KOPT-K1 (cell line): ENCODE measurements around the gene E2F1.
A peak's percentile ranks its signal among the peaks of the same experiment; 100 is the strongest.

ENCODE experiments used
- H3K27ac ChIP-seq: fragments of 200-600 bp; sonication (generic); 2 replicates; pipeline ENCODE4 v1.5.1; 2016; ENCODE audit warnings: antibody characterized with exemption, mild to moderate bottlenecking, low read depth, low read length; ENCODE audit not compliant: poor library complexity, severe bottlenecking
- H3K36me3 ChIP-seq: fragments of 200-600 bp; sonication (generic); 2 replicates; pipeline ENCODE4 v1.5.1; 2017; ENCODE audit warnings: antibody characterized with exemption, mild to moderate bottlenecking, low read length, moderate library complexity; ENCODE audit not compliant: insufficient read depth
- H3K9me3 ChIP-seq: fragments of 200-600 bp; sonication (generic); 2 replicates; pipeline ENCODE4 v1.5.1; 2017; ENCODE audit warnings: antibody characterized with exemption, low read length, mild to moderate bottlenecking; ENCODE audit not compliant: insufficient read depth, poor library complexity, severe bottlenecking

E2F1 gene

DNA sequence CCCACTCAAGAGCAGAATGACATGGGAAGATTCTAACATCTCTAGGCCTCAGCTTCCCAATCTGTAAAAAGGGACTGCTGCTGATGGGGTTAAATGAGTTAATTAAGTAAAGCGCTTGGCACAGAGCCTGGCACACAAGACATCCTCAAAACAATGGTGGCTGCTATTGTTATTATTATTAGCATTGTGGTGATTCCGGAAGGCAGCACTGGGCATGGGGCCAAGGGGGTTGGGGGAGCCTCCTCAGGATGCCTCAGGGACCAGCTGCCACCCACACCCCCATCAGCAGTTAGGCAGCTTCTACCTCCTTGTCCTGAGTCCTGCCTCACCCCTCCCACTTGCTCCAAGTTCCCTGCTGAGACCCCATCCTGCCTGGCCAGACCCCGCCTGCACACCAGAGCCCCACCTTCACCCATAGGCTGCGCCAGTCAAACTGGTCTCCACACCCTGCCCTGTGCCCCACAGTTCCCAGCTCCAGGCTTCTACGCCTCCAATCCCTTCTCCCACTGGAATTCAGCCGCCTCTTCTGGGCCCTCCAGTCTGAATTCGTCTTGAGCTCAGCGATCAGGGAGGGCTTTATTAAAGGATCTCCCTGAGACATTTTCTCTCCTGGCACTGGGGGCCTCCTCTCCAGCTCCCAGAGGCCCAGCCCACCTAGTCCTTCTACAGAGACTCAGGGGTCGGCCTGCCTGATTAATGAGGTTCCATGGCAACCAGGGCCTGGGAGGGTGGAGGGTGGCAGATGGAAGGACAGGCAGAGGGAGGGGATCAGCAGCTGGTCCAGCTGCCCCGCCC lies 1.5 kb downstream of the E2F1 start:
- H3K27ac ChIP-seq, result peak overlapping the region; percentile 88

DNA sequence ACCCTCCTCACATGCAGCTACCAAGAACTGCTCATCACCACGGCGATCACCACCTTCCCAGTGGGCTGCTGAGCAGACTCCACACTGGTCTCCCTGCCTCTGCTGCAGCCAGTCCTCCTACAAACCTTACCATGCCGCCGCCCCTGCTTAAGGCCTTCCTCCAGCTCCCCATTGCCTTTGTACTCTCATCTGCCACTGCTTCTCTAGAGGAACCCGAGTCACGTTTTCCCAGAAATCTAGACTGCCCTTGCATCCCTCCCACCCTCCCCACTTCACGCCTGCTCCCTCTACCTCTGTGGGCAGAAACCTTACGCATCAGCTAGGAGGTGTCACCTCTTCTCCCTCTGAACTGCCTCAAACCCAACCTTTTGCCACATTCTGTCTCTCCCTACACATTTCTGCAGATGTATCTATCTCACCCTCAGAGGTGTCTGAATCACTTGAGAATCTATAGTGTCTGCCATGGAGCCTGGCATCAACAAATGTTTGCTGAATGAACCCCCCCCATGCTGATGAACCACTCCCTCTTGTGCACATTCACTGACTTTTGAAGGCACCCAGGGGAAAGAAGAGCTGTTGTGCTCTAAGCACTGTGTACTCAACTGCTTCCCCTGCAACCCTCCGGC lies 4.3 kb downstream of the E2F1 start:
- Histone ChIP-seq H3K27ac (peak overlapping the region; percentile 20), H3K9me3 (no peaks in the 10 kb centered on the region), H3K36me3 (peaks cover 76% of the 10 kb centered on the region)

More for the DNA sequence above, 1.5 kb downstream of the E2F1 start:
- H3K36me3 ChIP-seq, result peaks cover 47% of the 10 kb centered on the region
- no peaks in the 10 kb centered on the region for H3K9me3 ChIP-seq

DNA sequence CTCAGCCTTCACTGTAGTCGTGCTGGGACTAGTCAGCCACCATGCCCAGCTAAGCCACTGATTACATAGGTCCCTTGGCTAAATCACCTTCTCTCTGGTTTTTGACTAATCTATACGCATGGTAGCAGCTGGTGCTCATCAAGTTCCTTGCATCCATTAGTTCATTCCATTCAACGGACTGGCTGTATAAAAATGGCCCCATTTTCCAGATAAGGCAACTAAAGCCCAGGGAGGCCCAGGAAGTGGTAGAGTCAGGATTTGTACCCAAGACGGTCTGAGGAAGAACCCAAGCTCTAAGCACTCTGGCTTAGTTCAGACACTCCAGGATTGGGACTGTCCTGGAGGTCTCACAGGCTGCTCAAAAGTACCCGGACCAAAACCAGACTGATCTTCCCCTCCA lies 4.9 kb downstream of the E2F1 start:
- Histone ChIP-seq H3K9me3 (no peaks in the 10 kb centered on the region), H3K36me3 (peaks cover 81% of the 10 kb centered on the region), H3K27ac (peak overlapping the region; percentile 20)

DNA sequence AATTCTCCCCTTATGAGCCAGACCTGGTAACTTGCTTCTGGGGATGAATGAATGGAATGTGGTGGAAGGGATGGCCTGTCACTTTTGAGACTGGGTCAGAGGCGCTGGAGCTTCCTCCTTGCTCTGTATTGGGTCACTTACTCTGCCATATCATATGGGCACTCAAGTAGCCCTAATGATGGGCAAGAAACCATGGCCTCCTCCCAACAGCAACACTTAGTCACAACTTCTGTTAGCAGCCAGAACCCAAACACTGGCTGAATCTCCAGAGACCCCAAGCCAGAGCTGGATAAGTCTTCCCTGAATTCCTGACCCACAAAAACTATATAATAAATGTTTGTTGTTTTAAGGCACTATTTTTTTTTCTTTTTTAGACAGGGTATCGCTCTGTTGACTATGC lies 5.5 kb downstream of the E2F1 start:
- peaks cover 87% of the 10 kb centered on the region for H3K36me3 ChIP-seq
- H3K27ac ChIP-seq, result peak overlapping the region; percentile 20
- H3K9me3 ChIP-seq, result no peaks in the 10 kb centered on the region

DNA sequence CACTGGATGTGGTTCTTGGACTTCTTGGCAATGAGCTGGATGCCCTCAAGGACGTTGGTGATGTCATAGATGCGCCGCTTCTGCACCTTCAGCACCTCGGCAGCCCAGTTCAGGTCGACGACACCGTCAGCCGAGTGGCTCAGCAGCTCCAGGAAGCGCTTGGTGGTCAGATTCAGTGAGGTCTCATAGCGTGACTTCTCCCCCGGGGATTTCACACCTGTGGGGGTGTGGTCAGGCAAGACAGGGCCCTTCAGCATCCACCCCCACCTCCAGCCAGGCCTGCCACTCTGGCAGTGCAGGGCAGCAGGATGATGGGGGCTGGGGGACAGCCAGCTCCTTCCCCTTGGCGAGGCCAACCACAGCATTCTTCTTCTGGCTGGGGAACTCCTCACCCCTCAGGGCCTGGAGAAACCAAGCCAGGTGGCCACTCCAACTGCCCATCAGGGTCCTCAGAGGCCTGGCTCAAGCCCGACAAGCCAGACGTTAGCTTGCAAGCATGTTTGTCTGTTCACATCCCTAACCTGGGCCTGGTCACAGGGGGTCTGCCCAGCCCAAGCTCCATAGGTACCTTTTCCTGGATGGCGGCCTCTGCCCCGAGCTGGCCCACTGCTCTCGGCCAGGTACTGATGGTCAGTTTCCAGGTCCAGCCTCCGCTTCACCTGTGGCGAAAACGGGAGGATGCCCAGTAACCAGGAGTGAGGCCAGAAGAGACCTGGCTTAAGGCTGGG lies 6.3 kb downstream of the E2F1 start:
- peaks cover 95% of the 10 kb centered on the region for H3K36me3 ChIP-seq
- H3K27ac ChIP-seq, result peak overlapping the region; percentile 23
- H3K9me3 ChIP-seq, result no peaks in the 10 kb centered on the region

DNA sequence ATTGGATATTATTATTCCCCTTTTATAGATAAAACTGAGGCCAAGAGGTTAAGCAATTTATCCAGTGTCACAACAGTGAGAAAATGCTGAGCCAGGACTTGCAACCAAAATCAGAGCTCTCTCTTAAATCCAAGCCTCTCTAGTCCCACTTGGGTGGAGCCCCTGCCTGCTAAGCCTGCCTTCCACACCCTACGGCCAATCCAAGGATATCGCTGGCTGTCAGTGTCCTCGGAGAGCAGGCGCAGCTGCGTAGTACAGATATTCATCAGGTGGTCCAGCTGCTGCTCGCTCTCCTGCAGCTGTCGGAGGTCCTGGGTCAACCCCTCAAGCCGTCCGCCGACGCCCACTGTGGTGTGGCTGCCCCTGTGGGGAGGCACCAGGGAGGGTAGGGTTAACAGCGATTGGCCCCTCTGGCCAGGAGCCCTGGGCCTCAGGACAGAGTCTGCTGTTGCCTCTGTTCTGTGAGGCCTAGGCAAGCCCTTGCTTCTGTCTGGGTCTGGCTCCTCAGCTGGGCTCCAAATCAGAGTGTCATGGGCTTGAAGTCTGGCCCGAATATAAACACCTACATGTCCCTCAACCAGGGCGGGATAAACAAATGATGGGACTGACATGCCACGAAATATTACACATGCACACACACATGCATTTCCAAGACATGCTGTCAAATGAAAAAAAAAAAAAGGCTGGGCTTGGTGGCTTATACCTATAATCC lies 8.0 kb downstream of the E2F1 start:
- H3K27ac ChIP-seq, result peak overlapping the region; percentile 23
- H3K36me3 ChIP-seq, result peaks cover 96% of the 10 kb centered on the region
- no peaks in the 10 kb centered on the region for H3K9me3 ChIP-seq

DNA sequence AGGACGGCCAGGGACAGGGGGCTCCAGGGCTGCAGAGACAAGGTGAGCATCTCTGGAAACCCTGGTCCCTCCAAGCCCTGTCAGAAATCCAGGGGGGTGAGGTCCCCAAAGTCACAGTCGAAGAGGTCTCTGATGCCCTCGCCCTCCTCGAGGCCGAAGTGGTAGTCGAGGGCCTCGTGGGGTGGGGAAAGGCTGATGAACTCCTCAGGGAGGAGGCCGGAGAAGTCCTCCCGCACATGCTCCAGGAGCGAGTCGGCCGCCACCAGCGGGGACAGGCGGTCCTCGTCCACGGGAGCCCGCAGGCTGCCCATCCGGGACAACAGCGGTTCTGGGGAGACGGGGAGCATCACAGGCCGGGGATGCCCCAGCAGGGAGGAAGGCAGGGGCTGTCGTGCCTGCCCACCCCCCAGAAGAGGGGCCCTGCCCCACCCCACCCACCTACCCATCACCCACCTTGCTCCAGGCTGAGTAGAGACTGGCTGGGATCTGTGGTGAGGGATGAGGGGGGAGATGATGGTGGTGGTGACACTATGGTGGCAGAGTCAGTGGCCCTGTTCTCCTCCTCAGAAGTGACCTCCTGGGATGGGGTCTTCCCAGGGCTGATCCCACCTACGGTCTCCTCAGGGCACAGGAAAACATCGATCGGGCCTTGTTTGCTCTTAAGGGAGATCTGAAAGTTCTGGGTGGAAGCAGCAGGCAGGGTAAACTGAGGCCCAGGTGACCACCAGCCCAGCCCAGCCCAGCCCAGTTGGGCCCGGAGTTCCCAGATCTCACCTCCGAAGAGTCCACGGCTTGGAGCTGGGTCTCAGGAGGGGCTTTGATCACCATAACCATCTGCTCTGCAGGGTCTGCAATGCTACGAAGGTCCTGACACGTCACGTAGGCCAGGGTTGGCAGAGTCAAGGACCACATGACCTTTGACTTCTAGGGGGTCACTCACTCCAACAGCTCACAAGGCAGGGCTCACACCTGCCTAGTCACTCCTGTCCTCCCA lies 9.2 kb downstream of the E2F1 start:
- H3K36me3 ChIP-seq, result peaks cover 96% of the 10 kb centered on the region
- no peak overlapping the region for H3K27ac ChIP-seq
- H3K9me3 ChIP-seq, result no peaks in the 10 kb centered on the region

DNA sequence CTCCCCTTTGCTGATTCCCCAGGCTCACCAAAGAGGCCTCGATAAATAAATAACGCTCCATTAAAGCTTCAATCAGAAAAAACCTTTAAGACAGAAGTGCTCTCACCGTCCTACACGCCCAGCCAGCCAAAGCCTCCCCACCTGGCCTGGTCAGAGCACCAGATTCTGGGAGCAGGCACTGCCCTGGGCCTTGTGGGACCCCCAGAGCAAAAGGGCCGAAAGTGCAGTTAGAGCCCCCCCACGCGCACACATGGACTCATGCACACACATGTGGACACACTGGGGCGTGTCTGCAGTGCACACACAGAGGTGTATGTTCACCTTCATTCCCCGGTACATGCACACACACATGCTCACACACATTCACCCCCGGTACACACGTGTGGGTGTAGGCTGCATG lies 10.1 kb downstream of the E2F1 start:
- H3K27ac ChIP-seq, result no peak overlapping the region
- peaks cover 96% of the 10 kb centered on the region for H3K36me3 ChIP-seq

DNA sequence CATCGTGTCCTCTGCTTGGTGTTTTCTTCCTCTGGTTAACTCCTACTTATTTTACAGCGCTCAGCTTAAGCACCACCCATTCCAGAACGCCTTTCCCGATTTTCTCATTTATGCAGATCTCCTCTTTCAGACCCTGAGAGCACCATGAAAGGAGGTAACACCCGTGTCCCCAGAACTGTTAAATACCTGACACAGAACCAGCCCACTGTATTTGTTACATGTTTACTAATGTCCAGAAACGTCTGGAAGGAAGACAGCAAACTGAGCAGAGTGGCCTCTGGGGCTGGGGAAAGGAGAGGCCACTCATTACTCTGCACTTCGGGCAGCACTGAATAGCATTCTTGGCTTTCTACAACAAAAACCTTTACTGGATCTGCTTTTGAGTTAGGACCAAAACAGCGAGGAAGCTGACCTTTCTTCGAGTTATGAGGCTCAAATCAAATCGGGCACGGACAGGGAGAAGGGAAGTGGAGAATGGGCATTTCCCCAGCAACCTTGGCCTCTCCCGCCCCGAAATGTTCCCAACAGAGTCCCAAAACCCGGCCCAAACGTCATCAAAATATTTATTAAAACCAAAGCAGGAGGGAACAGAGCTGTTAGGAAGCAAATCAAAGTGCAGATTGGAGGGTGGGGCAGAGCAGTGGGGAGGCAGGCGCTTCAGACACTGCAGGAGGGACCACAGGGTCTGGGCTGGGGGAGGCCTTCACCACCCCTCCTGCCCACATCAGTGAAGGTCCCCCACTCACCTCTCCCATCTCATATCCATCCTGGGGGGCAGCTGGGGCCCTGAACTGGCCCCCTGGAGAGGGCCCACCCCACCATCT lies 10.8 kb downstream of the E2F1 start:
- Histone ChIP-seq H3K27ac (no peak overlapping the region), H3K9me3 (no peaks in the 10 kb centered on the region), H3K36me3 (peaks cover 96% of the 10 kb centered on the region)

More for the DNA sequence above, 10.1 kb downstream of the E2F1 start:
- no peaks in the 10 kb centered on the region for H3K9me3 ChIP-seq

DNA sequence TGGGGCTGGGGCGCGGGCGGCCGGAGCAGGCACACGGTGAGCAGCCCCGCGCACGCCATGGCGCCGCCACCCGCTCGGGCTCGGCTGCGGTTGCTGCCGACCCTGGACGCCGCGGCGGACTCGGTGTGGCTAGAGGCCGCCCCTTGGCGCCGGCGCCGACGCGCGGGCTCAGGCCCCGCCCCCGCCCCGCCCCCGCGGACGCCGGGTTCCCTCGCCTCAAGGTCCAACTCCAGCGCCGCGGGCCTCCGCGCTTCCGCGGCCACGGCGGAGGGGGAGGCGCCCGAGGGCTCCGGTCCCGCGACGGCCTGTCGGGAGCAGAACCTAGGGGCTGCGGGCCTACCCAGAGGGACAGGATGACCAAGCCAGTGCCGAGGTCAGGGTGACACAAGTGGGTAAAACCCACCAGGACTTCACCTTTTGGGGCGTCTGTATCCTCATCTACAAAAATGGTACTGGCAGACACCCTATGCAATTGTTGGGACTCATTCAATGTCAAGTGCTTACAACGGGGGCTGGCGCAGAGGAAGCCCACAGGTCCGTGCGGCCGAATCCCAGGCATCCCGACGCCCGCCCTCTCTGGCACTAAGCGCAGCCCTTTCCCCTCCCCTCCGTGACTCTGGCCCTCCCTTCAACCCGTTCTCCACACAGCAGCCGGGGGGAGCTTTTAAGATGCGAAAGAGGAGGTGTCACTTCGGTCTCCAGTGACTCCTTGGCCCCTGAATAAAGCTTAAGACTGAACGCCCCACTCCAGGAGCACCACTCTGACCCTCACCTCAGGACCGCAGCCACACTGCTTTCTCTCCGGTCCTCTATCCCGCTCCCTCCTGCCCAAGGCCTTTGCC lies 11.7 kb downstream of the E2F1 start, which contains the start of gene NECAB3:
Gene NECAB3, minus strand, starts transcription at position 135 of the 842 bp plus-strand sequence. Its CDS starts 76 bp downstream, at position 59.
- H3K27ac ChIP-seq, result no peak within 1 kb of the TSS
- H3K36me3 ChIP-seq, result peaks cover 96% of the 10 kb centered on the region
- H3K9me3 ChIP-seq, result no peaks in the 10 kb centered on the region

DNA sequence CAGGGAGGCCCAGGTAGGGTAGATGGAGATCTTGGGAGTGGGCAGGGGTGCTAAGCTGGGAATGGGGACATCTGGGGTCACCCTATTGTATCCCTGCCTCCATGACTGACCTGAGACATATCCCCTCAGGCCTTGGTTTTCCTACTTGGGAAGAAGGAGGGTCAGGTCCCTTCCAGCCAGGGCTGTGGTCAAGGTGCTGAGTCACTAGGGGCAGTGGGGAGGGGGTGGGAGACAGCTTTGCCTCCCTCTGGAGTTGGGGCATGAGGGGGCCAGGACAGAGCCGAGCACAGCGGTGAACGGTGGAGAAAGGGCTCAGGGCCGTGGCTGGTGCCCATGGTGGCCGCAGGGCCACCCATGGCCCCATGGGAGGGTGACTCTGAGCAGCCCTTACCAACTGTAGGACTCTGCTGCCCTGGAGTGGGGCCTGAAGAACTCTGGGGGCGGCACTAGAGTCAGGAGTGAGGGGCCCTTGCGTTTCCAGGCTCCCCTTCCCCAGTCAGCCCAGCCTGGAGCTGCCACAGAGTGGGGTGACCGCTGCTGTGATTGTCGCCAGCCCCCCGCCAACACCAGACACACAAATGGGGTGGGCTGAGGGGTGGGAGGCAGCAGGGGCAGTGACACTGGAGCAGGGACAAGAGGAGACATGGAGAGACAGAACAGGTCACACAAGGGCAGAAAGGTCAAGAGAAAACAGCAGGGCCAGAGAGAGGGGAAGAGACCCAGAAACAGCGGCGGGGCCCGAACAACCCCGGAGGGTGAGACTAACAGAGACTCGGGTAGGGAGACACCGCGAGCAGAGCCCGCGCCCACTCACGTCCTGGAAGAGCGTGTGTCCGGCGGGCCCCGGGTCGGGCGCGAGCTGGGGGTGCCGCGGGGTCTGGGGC lies 12.5 kb downstream of the E2F1 start:
- Histone ChIP-seq H3K36me3 (peaks cover 96% of the 10 kb centered on the region), H3K27ac (no peak overlapping the region), H3K9me3 (no peaks in the 10 kb centered on the region)

DNA sequence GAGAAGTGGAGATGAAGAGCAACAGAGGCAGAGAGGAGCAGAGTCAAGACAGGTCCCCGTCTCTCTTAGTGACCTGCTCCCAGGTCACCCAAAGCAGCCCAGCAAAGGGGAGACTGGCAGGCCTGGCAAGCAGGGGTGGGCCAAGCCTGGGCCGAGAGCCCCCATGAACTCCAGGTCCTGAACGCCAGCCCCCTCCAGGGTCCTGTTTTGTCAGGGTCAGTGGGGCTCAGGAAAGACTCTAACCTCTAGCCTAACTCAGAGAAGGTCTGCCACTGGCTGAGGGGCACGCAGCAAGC lies 13.1 kb downstream of the E2F1 start:
- Histone ChIP-seq H3K27ac (no peak overlapping the region), H3K36me3 (peaks cover 96% of the 10 kb centered on the region), H3K9me3 (no peaks in the 10 kb centered on the region)
